HG03135 (cell line): ENCODE data around the gene ANKRD9.

Source experiments
- ATAC-seq: cut with Tn5 transposase; IDR thresholded peaks from one replicate; pipeline ENCODE4 v1.9.1; 2021; ENCODE audit warnings: mild to moderate bottlenecking, moderate library complexity; ENCODE audit not compliant: unreplicated experiment

The ANKRD9 gene

GRCh38 chr14:102499401-102500157 is 10.0 kb downstream of the ANKRD9 start:
- no peak for ATAC-seq

GRCh38 chr14:102498678-102499265 is 10.8 kb downstream of the ANKRD9 start:
- ATAC-seq = no peak

GRCh38 chr14:102497998-102498677 is 11.4 kb downstream of the ANKRD9 start:
- ATAC-seq = no peak

GRCh38 chr14:102496958-102497744 is 12.4 kb downstream of the ANKRD9 start:
- ATAC-seq = no peak

- ATAC-seq = no peak
Observed at GRCh38 chr14:102496331-102496691, 13.3 kb downstream of the ANKRD9 start.

GRCh38 chr14:102495491-102496330 is 13.9 kb downstream of the ANKRD9 start:
- ATAC-seq = no peak

- ATAC-seq = no peak
Observed at GRCh38 chr14:102493585-102493984, 16.0 kb downstream of the ANKRD9 start.

- ATAC-seq = no peak
Observed at GRCh38 chr14:102493096-102493495, 16.5 kb downstream of the ANKRD9 start.

- no peak for ATAC-seq
Observed at GRCh38 chr14:102492531-102492910, 17.1 kb downstream of the ANKRD9 start.

GRCh38 chr14:102491786-102492530 is 17.6 kb downstream of the ANKRD9 start:
- no peak for ATAC-seq

- no peak for ATAC-seq
Observed at GRCh38 chr14:102491366-102491765, 18.2 kb downstream of the ANKRD9 start.

GRCh38 chr14:102490456-102490855 is 19.1 kb downstream of the ANKRD9 start:
- ATAC-seq = no peak

GRCh38 chr14:102487204-102487577 is 22.4 kb downstream of the ANKRD9 start:
- ATAC-seq = no peak

GRCh38 chr14:102486513-102487203 is 22.9 kb downstream of the ANKRD9 start:
- no peak for ATAC-seq

- no peak for ATAC-seq
Observed at GRCh38 chr14:102485693-102486512, 23.7 kb downstream of the ANKRD9 start.

- no peak for ATAC-seq
Observed at GRCh38 chr14:102484316-102484715, 25.3 kb downstream of the ANKRD9 start.

- ATAC-seq = no peak
Observed at GRCh38 chr14:102481791-102482238, 27.8 kb downstream of the ANKRD9 start.

GRCh38 chr14:102481371-102481770 is 28.2 kb downstream of the ANKRD9 start:
- no peak for ATAC-seq
